Forelimb muscle (tissue), 1 donor: Measurements from ENCODE around the gene ADRA2B. TPM values are rescaled to one million over a fixed set of nuclear protein-coding genes. Genes with fewer than 3 reads are reported as not detected.

ENCODE experiments used
- DNase-seq: peaks from one replicate; pipeline ENCODE4 v3.0.0-alpha.2; 2013; ENCODE audit warnings: low read depth
- polyA plus RNA-seq: library from polyadenylated mRNA; unstranded; fragments of 120-200 nt; gene quantifications from one replicate; pipeline ENCODE4 v1.2.1, GENCODE V29; 2013; ENCODE audit not compliant: insufficient read length

ADRA2B gene
- polyA plus RNA-seq, 1 donor, result 2.1 TPM

GRCh38 chr2:96105152-96105915 is 11.0 kb downstream of the ADRA2B start:
- DNase-seq, result no peak

- no peak for DNase-seq
These were observed 11.9 kb downstream of the ADRA2B start for GRCh38 chr2:96104487-96104861.

- DNase-seq, result no peak
These were observed 12.4 kb downstream of the ADRA2B start for GRCh38 chr2:96103761-96104486.

GRCh38 chr2:96103187-96103601 is 13.2 kb downstream of the ADRA2B start:
- DNase-seq, result no peak

- no peak for DNase-seq
These were observed 13.7 kb downstream of the ADRA2B start for GRCh38 chr2:96102596-96103186.

GRCh38 chr2:96100893-96101304 is 15.5 kb downstream of the ADRA2B start:
- DNase-seq, result no peak

- no peak for DNase-seq
These were observed 16.2 kb downstream of the ADRA2B start for GRCh38 chr2:96099861-96100798.

GRCh38 chr2:96098900-96099590 is 17.3 kb downstream of the ADRA2B start:
- no peak for DNase-seq

GRCh38 chr2:96097951-96098823 is 18.2 kb downstream of the ADRA2B start:
- no peak for DNase-seq

- DNase-seq, result no peak
These were observed 18.9 kb downstream of the ADRA2B start for GRCh38 chr2:96097441-96097840.

- no peak for DNase-seq
These were observed 21.2 kb downstream of the ADRA2B start for GRCh38 chr2:96095116-96095636.

GRCh38 chr2:96093528-96093927 is 22.8 kb downstream of the ADRA2B start:
- no peak for DNase-seq

GRCh38 chr2:96092951-96093350 is 23.4 kb downstream of the ADRA2B start:
- no peak for DNase-seq

GRCh38 chr2:96092573-96092877 is 23.8 kb downstream of the ADRA2B start:
- DNase-seq, result no peak

GRCh38 chr2:96091711-96092572 is 24.4 kb downstream of the ADRA2B start:
- DNase-seq, result no peak

- no peak for DNase-seq
These were observed 25.1 kb downstream of the ADRA2B start for GRCh38 chr2:96091141-96091710.

GRCh38 chr2:96090196-96090926 is 26.0 kb downstream of the ADRA2B start:
- no peak for DNase-seq
